ENCODE data around the gene DND1.
"Not testable (repeated sequence)": the region's sequence is repeated elsewhere in the genome, so short reads cannot be mapped to it uniquely, and the experiment has no call there.

Gene DND1

GRCh38 chr5:140664359-140665119 lies 8.8 kb downstream of the DND1 start, which contains the start of gene WDR55:
Gene WDR55 (plus strand): TSS chr5:140664904. CDS start chr5:140664913, 9 bp downstream.
- no peaks in the 10 kb centered on the region for H3K4me1 ChIP-seq (ENCODE audit: control insufficient read depth, insufficient read depth, low read length)
- peaks cover 16% of the 10 kb centered on the region for H3K36me3 ChIP-seq (ENCODE audit: control insufficient read depth, insufficient read depth, low read length)
- H3K9me3 ChIP-seq (ENCODE audit: control insufficient read depth, low read length): no peaks in the 10 kb centered on the region
- peak within 1 kb of the TSS; percentile 68 for H3K9ac ChIP-seq (ENCODE audit: low read length)
- H3K27me3 ChIP-seq (ENCODE audit: control insufficient read depth, insufficient read depth, low read length): no peaks in the 10 kb centered on the region
- peak within 1 kb of the TSS; percentile 87 for H3K4me3 ChIP-seq (ENCODE audit: low read length)

- no peaks in the 10 kb centered on the region for H3K4me1 ChIP-seq (ENCODE audit: control insufficient read depth, insufficient read depth, low read length)
- peaks cover 13% of the 10 kb centered on the region for H3K36me3 ChIP-seq (ENCODE audit: control insufficient read depth, insufficient read depth, low read length)
- H3K9me3 ChIP-seq (ENCODE audit: control insufficient read depth, low read length): no peaks in the 10 kb centered on the region
- peak overlapping the region; percentile 87 for H3K4me3 ChIP-seq (ENCODE audit: low read length)
- peak overlapping the region; percentile 68 for H3K9ac ChIP-seq (ENCODE audit: low read length)
- no peaks in the 10 kb centered on the region for H3K27me3 ChIP-seq (ENCODE audit: control insufficient read depth, insufficient read depth, low read length)
Measured at GRCh38 chr5:140664030-140664358, 9.4 kb downstream of the DND1 start.

GRCh38 chr5:140660371-140660770 lies 13.0 kb downstream of the DND1 start:
- not testable (repeated sequence) for H3K9ac ChIP-seq (ENCODE audit: low read length); H3K4me3 ChIP-seq (ENCODE audit: low read length); H3K27me3 ChIP-seq (ENCODE audit: control insufficient read depth, insufficient read depth, low read length); H3K9me3 ChIP-seq (ENCODE audit: control insufficient read depth, low read length); H3K4me1 ChIP-seq (ENCODE audit: control insufficient read depth, insufficient read depth, low read length)
- peaks cover 11% of the 10 kb centered on the region for H3K36me3 ChIP-seq (ENCODE audit: control insufficient read depth, insufficient read depth, low read length)

GRCh38 chr5:140658870-140659269 lies 14.5 kb downstream of the DND1 start:
- Histone ChIP-seq H3K27me3 (ENCODE audit: control insufficient read depth, insufficient read depth, low read length) (no peaks in the 10 kb centered on the region), H3K36me3 (ENCODE audit: control insufficient read depth, insufficient read depth, low read length) (peaks cover 13% of the 10 kb centered on the region)

GRCh38 chr5:140647042-140647419 lies 26.3 kb downstream of the DND1 start:
- H3K36me3 ChIP-seq (ENCODE audit: control insufficient read depth, insufficient read depth, low read length): no peaks in the 10 kb centered on the region
- H3K4me3 ChIP-seq (ENCODE audit: low read length): peak overlapping the region; percentile 74
- H3K4me1 ChIP-seq (ENCODE audit: control insufficient read depth, insufficient read depth, low read length): peaks cover 6% of the 10 kb centered on the region
- peak overlapping the region; percentile 85 for H3K9ac ChIP-seq (ENCODE audit: low read length)
- H3K27me3 ChIP-seq (ENCODE audit: control insufficient read depth, insufficient read depth, low read length): no peaks in the 10 kb centered on the region
- no peaks in the 10 kb centered on the region for H3K9me3 ChIP-seq (ENCODE audit: control insufficient read depth, low read length)

More at GRCh38 chr5:140658870-140659269, 14.5 kb downstream of the DND1 start:
- Histone ChIP-seq H3K4me1 (ENCODE audit: control insufficient read depth, insufficient read depth, low read length) (no peaks in the 10 kb centered on the region), H3K9ac (ENCODE audit: low read length) (no peak overlapping the region), H3K9me3 (ENCODE audit: control insufficient read depth, low read length) (no peaks in the 10 kb centered on the region), H3K4me3 (ENCODE audit: low read length) (no peak overlapping the region)

- H3K4me3 ChIP-seq (ENCODE audit: low read length): no peak overlapping the region
- H3K9ac ChIP-seq (ENCODE audit: low read length): no peak overlapping the region
- no peaks in the 10 kb centered on the region for H3K36me3 ChIP-seq (ENCODE audit: control insufficient read depth, insufficient read depth, low read length)
- no peaks in the 10 kb centered on the region for H3K27me3 ChIP-seq (ENCODE audit: control insufficient read depth, insufficient read depth, low read length)
- H3K9me3 ChIP-seq (ENCODE audit: control insufficient read depth, low read length): no peaks in the 10 kb centered on the region
- peaks cover 12% of the 10 kb centered on the region for H3K4me1 ChIP-seq (ENCODE audit: control insufficient read depth, insufficient read depth, low read length)
Measured at GRCh38 chr5:140642718-140643117, 30.7 kb downstream of the DND1 start.

GRCh38 chr5:140641716-140642115 lies 31.7 kb downstream of the DND1 start:
- Histone ChIP-seq H3K36me3 (ENCODE audit: control insufficient read depth, insufficient read depth, low read length) (no peaks in the 10 kb centered on the region), H3K27me3 (ENCODE audit: control insufficient read depth, insufficient read depth, low read length) (no peaks in the 10 kb centered on the region), H3K9ac (ENCODE audit: low read length) (no peak overlapping the region), H3K9me3 (ENCODE audit: control insufficient read depth, low read length) (no peaks in the 10 kb centered on the region), H3K4me3 (ENCODE audit: low read length) (no peak overlapping the region), H3K4me1 (ENCODE audit: control insufficient read depth, insufficient read depth, low read length) (peaks cover 11% of the 10 kb centered on the region)

- no peaks in the 10 kb centered on the region for H3K27me3 ChIP-seq (ENCODE audit: control insufficient read depth, insufficient read depth, low read length)
- no peak within 1 kb of the TSS for H3K4me3 ChIP-seq (ENCODE audit: low read length)
- H3K9me3 ChIP-seq (ENCODE audit: control insufficient read depth, low read length): no peaks in the 10 kb centered on the region
- no peaks in the 10 kb centered on the region for H3K36me3 ChIP-seq (ENCODE audit: control insufficient read depth, insufficient read depth, low read length)
- H3K9ac ChIP-seq (ENCODE audit: low read length): peak within 1 kb of the TSS; percentile 62
- peaks cover 6% of the 10 kb centered on the region for H3K4me1 ChIP-seq (ENCODE audit: control insufficient read depth, insufficient read depth, low read length)
Measured at GRCh38 chr5:140639148-140639981, 34.0 kb downstream of the DND1 start, which contains the start of gene TMCO6. Gene TMCO6 (plus strand): TSS chr5:140639451. CDS start chr5:140639528, 77 bp downstream.

- H3K36me3 ChIP-seq (ENCODE audit: control insufficient read depth, insufficient read depth, low read length); H3K9me3 ChIP-seq (ENCODE audit: control insufficient read depth, low read length); H3K4me1 ChIP-seq (ENCODE audit: control insufficient read depth, insufficient read depth, low read length); H3K4me3 ChIP-seq (ENCODE audit: low read length); H3K27me3 ChIP-seq (ENCODE audit: control insufficient read depth, insufficient read depth, low read length): not testable (repeated sequence)
- peak overlapping the region; percentile 62 for H3K9ac ChIP-seq (ENCODE audit: low read length)
Measured at GRCh38 chr5:140638898-140639147, 34.6 kb downstream of the DND1 start.

GRCh38 chr5:140637371-140638100 lies 35.8 kb downstream of the DND1 start:
- H3K9ac ChIP-seq (ENCODE audit: low read length): no peak overlapping the region
- H3K27me3 ChIP-seq (ENCODE audit: control insufficient read depth, insufficient read depth, low read length): no peaks in the 10 kb centered on the region
- no peaks in the 10 kb centered on the region for H3K9me3 ChIP-seq (ENCODE audit: control insufficient read depth, low read length)
- H3K36me3 ChIP-seq (ENCODE audit: control insufficient read depth, insufficient read depth, low read length): no peaks in the 10 kb centered on the region
- H3K4me1 ChIP-seq (ENCODE audit: control insufficient read depth, insufficient read depth, low read length): peaks cover 11% of the 10 kb centered on the region
- no peak overlapping the region for H3K4me3 ChIP-seq (ENCODE audit: low read length)

GRCh38 chr5:140635291-140636257 lies 37.8 kb downstream of the DND1 start:
- Histone ChIP-seq H3K9ac (ENCODE audit: low read length) (no peak overlapping the region), H3K27me3 (ENCODE audit: control insufficient read depth, insufficient read depth, low read length) (no peaks in the 10 kb centered on the region), H3K4me1 (ENCODE audit: control insufficient read depth, insufficient read depth, low read length) (peaks cover 18% of the 10 kb centered on the region)

More at GRCh38 chr5:140635291-140636257, 37.8 kb downstream of the DND1 start:
- Histone ChIP-seq H3K4me3 (ENCODE audit: low read length) (no peak overlapping the region), H3K36me3 (ENCODE audit: control insufficient read depth, insufficient read depth, low read length) (no peaks in the 10 kb centered on the region), H3K9me3 (ENCODE audit: control insufficient read depth, low read length) (no peaks in the 10 kb centered on the region)
